GM23338 (cell line): Measurements from ENCODE around the gene GCKR.

ENCODE experiments used
- CREB1 ChIP-seq: fragments of 250-450 bp; sonication (Bioruptor Pico); IDR thresholded peaks from 2 replicates; pipeline ENCODE4 v1.5.0; 2020; ENCODE audit warnings: low read depth, mild to moderate bottlenecking, moderate library complexity
- EZH2 ChIP-seq: fragments of 200-600 bp; sonication (generic); IDR thresholded peaks from one replicate; pipeline ENCODE4 v1.8.0; 2017; ENCODE audit warnings: antibody characterized with exemption, mild to moderate bottlenecking, low read depth; ENCODE audit not compliant: unreplicated experiment
- EZH2phosphoT487 ChIP-seq: fragments of 200-600 bp; sonication (generic); IDR thresholded peaks from one replicate; pipeline ENCODE4 v1.8.1; 2018; ENCODE audit warnings: antibody characterized with exemption; ENCODE audit not compliant: unreplicated experiment
- JUNB ChIP-seq: IDR thresholded peaks from one replicate; pipeline ENCODE4 v1.6.1; 2016; ENCODE audit warnings: antibody characterized with exemption; ENCODE audit not compliant: unreplicated experiment
- POLR2AphosphoS5 ChIP-seq: IDR thresholded peaks from 2 replicates; pipeline ENCODE4 v1.6.1; 2016; ENCODE audit warnings: antibody characterized with exemption, low read depth
- TF ChIP-seq, protein P1 (sequence below), 2 experiments: fragments of 200-600 bp in 1 of 2; sonication (generic) in 1 of 2; conservative IDR thresholded peaks; 2 replicates each; pipeline versions ENCODE4 v1.5.1 to v1.6.1; 2016 to 2017; ENCODE audit warnings: antibody characterized with exemption in 2 of 2, low read depth in 2 of 2, mild to moderate bottlenecking in 2 of 2, moderate library complexity in 1 of 2
- TF ChIP-seq, protein P2 (sequence below): IDR thresholded peaks from one replicate; pipeline ENCODE4 v1.6.1; 2018; ENCODE audit warnings: antibody characterized with exemption; ENCODE audit not compliant: unreplicated experiment
- TF ChIP-seq, protein P3 (sequence below): fragments of 250-450 bp; sonication (Bioruptor Pico); IDR thresholded peaks from 2 replicates; pipeline ENCODE4 v1.5.0; 2020; ENCODE audit warnings: mild to moderate bottlenecking, moderate library complexity
- TF ChIP-seq, protein P4 (sequence below): IDR thresholded peaks from 2 replicates; pipeline ENCODE4 v1.6.1; 2016; ENCODE audit warnings: antibody characterized with exemption

DNA sequence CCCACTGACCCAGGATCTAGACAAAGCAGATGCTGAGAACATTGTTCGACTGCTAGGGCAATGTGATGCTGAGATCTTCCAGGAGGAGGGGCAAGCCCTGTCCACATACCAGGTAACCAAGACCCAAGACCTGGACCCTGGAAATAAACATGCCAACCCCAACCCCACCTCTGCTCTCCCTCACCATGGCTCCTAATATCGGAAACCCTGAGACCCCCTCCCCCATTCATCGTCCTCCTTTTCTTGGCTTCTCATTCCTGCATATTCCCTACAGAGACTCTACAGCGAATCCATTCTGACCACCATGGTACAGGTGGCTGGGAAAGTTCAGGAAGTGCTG, 619 bp downstream of the GCKR start:
- TF ChIP-seq, protein P1, sequence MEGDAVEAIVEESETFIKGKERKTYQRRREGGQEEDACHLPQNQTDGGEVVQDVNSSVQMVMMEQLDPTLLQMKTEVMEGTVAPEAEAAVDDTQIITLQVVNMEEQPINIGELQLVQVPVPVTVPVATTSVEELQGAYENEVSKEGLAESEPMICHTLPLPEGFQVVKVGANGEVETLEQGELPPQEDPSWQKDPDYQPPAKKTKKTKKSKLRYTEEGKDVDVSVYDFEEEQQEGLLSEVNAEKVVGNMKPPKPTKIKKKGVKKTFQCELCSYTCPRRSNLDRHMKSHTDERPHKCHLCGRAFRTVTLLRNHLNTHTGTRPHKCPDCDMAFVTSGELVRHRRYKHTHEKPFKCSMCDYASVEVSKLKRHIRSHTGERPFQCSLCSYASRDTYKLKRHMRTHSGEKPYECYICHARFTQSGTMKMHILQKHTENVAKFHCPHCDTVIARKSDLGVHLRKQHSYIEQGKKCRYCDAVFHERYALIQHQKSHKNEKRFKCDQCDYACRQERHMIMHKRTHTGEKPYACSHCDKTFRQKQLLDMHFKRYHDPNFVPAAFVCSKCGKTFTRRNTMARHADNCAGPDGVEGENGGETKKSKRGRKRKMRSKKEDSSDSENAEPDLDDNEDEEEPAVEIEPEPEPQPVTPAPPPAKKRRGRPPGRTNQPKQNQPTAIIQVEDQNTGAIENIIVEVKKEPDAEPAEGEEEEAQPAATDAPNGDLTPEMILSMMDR (conservative IDR thresholded peaks at IDR 0.05; ENCODE audit: low read depth in 2 of 2) = no peak
- TF ChIP-seq EZH2phosphoT487 (no peak), POLR2AphosphoS5 (no peak), JUNB (no peak), CREB1 (no peak), EZH2 (no peak)
- TF ChIP-seq, protein P2, sequence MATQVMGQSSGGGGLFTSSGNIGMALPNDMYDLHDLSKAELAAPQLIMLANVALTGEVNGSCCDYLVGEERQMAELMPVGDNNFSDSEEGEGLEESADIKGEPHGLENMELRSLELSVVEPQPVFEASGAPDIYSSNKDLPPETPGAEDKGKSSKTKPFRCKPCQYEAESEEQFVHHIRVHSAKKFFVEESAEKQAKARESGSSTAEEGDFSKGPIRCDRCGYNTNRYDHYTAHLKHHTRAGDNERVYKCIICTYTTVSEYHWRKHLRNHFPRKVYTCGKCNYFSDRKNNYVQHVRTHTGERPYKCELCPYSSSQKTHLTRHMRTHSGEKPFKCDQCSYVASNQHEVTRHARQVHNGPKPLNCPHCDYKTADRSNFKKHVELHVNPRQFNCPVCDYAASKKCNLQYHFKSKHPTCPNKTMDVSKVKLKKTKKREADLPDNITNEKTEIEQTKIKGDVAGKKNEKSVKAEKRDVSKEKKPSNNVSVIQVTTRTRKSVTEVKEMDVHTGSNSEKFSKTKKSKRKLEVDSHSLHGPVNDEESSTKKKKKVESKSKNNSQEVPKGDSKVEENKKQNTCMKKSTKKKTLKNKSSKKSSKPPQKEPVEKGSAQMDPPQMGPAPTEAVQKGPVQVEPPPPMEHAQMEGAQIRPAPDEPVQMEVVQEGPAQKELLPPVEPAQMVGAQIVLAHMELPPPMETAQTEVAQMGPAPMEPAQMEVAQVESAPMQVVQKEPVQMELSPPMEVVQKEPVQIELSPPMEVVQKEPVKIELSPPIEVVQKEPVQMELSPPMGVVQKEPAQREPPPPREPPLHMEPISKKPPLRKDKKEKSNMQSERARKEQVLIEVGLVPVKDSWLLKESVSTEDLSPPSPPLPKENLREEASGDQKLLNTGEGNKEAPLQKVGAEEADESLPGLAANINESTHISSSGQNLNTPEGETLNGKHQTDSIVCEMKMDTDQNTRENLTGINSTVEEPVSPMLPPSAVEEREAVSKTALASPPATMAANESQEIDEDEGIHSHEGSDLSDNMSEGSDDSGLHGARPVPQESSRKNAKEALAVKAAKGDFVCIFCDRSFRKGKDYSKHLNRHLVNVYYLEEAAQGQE = no peak
- TF ChIP-seq, protein P3, sequence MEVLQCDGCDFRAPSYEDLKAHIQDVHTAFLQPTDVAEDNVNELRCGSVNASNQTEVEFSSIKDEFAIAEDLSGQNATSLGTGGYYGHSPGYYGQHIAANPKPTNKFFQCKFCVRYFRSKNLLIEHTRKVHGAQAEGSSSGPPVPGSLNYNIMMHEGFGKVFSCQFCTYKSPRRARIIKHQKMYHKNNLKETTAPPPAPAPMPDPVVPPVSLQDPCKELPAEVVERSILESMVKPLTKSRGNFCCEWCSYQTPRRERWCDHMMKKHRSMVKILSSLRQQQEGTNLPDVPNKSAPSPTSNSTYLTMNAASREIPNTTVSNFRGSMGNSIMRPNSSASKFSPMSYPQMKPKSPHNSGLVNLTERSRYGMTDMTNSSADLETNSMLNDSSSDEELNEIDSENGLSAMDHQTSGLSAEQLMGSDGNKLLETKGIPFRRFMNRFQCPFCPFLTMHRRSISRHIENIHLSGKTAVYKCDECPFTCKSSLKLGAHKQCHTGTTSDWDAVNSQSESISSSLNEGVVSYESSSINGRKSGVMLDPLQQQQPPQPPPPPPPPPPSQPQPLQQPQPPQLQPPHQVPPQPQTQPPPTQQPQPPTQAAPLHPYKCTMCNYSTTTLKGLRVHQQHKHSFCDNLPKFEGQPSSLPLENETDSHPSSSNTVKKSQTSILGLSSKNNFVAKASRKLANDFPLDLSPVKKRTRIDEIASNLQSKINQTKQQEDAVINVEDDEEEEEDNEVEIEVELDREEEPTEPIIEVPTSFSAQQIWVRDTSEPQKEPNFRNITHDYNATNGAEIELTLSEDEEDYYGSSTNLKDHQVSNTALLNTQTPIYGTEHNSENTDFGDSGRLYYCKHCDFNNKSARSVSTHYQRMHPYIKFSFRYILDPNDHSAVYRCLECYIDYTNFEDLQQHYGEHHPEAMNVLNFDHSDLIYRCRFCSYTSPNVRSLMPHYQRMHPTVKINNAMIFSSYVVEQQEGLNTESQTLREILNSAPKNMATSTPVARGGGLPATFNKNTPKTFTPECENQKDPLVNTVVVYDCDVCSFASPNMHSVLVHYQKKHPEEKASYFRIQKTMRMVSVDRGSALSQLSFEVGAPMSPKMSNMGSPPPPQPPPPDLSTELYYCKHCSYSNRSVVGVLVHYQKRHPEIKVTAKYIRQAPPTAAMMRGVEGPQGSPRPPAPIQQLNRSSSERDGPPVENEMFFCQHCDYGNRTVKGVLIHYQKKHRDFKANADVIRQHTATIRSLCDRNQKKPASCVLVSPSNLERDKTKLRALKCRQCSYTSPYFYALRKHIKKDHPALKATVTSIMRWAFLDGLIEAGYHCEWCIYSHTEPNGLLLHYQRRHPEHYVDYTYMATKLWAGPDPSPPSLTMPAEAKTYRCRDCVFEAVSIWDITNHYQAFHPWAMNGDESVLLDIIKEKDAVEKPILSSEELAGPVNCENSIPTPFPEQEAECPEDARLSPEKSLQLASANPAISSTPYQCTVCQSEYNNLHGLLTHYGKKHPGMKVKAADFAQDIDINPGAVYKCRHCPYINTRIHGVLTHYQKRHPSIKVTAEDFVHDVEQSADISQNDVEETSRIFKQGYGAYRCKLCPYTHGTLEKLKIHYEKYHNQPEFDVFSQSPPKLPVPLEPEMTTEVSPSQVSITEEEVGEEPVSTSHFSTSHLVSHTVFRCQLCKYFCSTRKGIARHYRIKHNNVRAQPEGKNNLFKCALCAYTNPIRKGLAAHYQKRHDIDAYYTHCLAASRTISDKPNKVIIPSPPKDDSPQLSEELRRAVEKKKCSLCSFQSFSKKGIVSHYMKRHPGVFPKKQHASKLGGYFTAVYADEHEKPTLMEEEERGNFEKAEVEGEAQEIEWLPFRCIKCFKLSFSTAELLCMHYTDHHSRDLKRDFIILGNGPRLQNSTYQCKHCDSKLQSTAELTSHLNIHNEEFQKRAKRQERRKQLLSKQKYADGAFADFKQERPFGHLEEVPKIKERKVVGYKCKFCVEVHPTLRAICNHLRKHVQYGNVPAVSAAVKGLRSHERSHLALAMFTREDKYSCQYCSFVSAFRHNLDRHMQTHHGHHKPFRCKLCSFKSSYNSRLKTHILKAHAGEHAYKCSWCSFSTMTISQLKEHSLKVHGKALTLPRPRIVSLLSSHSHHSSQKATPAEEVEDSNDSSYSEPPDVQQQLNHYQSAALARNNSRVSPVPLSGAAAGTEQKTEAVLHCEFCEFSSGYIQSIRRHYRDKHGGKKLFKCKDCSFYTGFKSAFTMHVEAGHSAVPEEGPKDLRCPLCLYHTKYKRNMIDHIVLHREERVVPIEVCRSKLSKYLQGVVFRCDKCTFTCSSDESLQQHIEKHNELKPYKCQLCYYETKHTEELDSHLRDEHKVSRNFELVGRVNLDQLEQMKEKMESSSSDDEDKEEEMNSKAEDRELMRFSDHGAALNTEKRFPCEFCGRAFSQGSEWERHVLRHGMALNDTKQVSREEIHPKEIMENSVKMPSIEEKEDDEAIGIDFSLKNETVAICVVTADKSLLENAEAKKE = no peak
- TF ChIP-seq, protein P4, sequence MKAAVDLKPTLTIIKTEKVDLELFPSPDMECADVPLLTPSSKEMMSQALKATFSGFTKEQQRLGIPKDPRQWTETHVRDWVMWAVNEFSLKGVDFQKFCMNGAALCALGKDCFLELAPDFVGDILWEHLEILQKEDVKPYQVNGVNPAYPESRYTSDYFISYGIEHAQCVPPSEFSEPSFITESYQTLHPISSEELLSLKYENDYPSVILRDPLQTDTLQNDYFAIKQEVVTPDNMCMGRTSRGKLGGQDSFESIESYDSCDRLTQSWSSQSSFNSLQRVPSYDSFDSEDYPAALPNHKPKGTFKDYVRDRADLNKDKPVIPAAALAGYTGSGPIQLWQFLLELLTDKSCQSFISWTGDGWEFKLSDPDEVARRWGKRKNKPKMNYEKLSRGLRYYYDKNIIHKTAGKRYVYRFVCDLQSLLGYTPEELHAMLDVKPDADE = no peak
